H1 (cell line): Measurements from ENCODE around the gene HOXB7. TPM values are rescaled to one million over a fixed set of nuclear protein-coding genes. Genes with fewer than 3 reads are reported as not detected.

ENCODE experiments used
- BCL11A ChIP-seq, 2 experiments: IDR thresholded peaks; one replicate each; pipeline ENCODE4 v1.6.1; 2011; ENCODE audit warnings: low read depth in 2 of 2, low read length in 2 of 2, mild to moderate bottlenecking in 2 of 2
- BRCA1 ChIP-seq: IDR thresholded peaks from 2 replicates; pipeline ENCODE4 v1.6.1; 2012; ENCODE audit warnings: low read depth, low read length, improper control_type of control experiment
- CBX5 ChIP-seq: fragments of 300-800, 300-1000 bp; sonication (generic); IDR thresholded peaks from 2 replicates; pipeline ENCODE4 v1.7.1; 2016; ENCODE audit warnings: antibody characterized with exemption, low read length, low read depth
- CEBPB ChIP-seq: IDR thresholded peaks from 2 replicates; pipeline ENCODE4 v1.6.1; 2012; ENCODE audit warnings: low read depth, low read length
- POLR2A ChIP-seq, 2 experiments: IDR thresholded peaks; 1 replicate in 1 of 2; 2 replicates in 1 of 2; pipeline ENCODE4 v1.6.1; 2011; ENCODE audit warnings: low read depth in 2 of 2, low read length in 2 of 2, mild to moderate bottlenecking in 2 of 2; ENCODE audit errors: control extremely low read depth in 1 of 2
- POU5F1 ChIP-seq: IDR thresholded peaks from 2 replicates; pipeline ENCODE4 v1.6.1; 2011; ENCODE audit warnings: low read depth, mild to moderate bottlenecking, low read length, moderate library complexity
- SIN3A ChIP-seq, 2 experiments: IDR thresholded peaks in 1 of 2; conservative IDR thresholded peaks in 1 of 2; 2 replicates each; pipeline ENCODE4 v1.6.1; 2011 to 2012; ENCODE audit warnings: low read length in 2 of 2, improper control_type of control experiment in 1 of 2, low read depth in 1 of 2, mild to moderate bottlenecking in 1 of 2
- SP2 ChIP-seq: IDR thresholded peaks from 2 replicates; pipeline ENCODE4 v1.6.1; 2012; ENCODE audit warnings: mild to moderate bottlenecking, low read length, inconsistent platforms
- SP4 ChIP-seq: IDR thresholded peaks from 2 replicates; pipeline ENCODE4 v1.6.1; 2012; ENCODE audit warnings: low read length, inconsistent platforms
- polyA plus RNA-seq, 7 experiments: library from polyadenylated mRNA; depleted of rRNA in 3 of 7; stranded (reverse) in 5 of 7; unstranded in 2 of 7; fragments of >200 nt in 5 of 7; fragments of 200-250 nt in 2 of 7; gene quantifications; 1 replicate in 5 of 7; 2 replicates in 1 of 7; 4 replicates in 1 of 7; pipeline versions ENCODE4 v1.2.1 to v1.2.3, GENCODE V29; 2011 to 2013; ENCODE audit warnings: missing spikeins in 2 of 7, mixed read lengths in 2 of 7
- total RNA-seq: library from RNA; stranded (reverse); fragmentation: NEBNext Ultra II Directional; extraction: Animal tissue kit (Norgen Biotek cat#: 25700); gene quantifications from 2 replicates; pipeline ENCODE4 v1.2.1, GENCODE V29; 2021
- TF ChIP-seq, protein P1 (sequence below): fragments of 300-600 bp; sonication (generic); IDR thresholded peaks from 2 replicates; pipeline ENCODE4 v1.7.1; 2012; ENCODE audit warnings: low read length, moderate library complexity, mild to moderate bottlenecking, inconsistent platforms; ENCODE audit not compliant: insufficient replicate concordance

HOXB7 gene
- total and polyA plus RNA-seq, 2 of the 8 experiments (the other 6 are each of a cell fraction or from before 2014, with no cell fraction given), result not detected

DNA sequence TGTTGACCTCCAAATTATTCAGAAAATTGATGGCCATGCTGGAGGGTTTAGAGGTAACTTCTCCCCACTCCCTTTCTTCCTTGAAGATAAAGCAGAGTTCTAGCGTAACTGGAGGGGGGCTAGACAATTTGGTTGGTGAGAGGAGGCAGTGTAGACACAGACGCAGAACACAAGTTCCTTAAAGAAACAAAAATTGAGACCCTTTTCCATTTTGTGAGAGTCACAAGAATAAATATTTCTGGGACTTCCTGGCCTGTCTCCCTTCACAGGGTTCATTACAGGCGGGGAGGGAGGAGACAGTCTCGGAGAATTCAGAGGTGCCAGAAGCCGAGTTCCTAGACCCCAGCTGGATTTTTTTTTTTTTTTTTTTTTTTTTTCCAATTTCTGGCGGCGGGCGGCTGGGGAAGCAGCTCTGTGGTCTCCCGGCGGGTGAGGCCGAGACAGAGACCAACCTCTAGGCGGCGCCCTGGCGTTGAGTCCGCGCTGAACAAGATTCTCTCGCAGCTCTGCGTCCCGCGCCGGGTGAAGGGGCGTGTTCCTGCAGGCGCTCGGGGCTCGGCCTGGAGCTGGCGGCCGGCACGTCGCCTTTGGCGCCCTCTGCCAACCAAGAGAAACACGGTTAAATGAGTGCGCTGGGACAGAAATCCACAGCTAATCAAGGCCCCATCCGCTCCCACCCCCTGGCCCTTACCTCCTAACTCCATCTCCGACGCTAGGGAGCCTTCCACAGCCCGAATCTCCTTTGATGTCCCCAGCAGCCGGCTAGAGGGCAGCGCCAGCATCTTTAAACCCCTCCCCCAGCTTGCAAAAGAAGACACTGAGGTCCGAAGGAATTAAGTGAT is 25.6 kb upstream of the HOXB7 start (continued):
- TF ChIP-seq, protein P1, sequence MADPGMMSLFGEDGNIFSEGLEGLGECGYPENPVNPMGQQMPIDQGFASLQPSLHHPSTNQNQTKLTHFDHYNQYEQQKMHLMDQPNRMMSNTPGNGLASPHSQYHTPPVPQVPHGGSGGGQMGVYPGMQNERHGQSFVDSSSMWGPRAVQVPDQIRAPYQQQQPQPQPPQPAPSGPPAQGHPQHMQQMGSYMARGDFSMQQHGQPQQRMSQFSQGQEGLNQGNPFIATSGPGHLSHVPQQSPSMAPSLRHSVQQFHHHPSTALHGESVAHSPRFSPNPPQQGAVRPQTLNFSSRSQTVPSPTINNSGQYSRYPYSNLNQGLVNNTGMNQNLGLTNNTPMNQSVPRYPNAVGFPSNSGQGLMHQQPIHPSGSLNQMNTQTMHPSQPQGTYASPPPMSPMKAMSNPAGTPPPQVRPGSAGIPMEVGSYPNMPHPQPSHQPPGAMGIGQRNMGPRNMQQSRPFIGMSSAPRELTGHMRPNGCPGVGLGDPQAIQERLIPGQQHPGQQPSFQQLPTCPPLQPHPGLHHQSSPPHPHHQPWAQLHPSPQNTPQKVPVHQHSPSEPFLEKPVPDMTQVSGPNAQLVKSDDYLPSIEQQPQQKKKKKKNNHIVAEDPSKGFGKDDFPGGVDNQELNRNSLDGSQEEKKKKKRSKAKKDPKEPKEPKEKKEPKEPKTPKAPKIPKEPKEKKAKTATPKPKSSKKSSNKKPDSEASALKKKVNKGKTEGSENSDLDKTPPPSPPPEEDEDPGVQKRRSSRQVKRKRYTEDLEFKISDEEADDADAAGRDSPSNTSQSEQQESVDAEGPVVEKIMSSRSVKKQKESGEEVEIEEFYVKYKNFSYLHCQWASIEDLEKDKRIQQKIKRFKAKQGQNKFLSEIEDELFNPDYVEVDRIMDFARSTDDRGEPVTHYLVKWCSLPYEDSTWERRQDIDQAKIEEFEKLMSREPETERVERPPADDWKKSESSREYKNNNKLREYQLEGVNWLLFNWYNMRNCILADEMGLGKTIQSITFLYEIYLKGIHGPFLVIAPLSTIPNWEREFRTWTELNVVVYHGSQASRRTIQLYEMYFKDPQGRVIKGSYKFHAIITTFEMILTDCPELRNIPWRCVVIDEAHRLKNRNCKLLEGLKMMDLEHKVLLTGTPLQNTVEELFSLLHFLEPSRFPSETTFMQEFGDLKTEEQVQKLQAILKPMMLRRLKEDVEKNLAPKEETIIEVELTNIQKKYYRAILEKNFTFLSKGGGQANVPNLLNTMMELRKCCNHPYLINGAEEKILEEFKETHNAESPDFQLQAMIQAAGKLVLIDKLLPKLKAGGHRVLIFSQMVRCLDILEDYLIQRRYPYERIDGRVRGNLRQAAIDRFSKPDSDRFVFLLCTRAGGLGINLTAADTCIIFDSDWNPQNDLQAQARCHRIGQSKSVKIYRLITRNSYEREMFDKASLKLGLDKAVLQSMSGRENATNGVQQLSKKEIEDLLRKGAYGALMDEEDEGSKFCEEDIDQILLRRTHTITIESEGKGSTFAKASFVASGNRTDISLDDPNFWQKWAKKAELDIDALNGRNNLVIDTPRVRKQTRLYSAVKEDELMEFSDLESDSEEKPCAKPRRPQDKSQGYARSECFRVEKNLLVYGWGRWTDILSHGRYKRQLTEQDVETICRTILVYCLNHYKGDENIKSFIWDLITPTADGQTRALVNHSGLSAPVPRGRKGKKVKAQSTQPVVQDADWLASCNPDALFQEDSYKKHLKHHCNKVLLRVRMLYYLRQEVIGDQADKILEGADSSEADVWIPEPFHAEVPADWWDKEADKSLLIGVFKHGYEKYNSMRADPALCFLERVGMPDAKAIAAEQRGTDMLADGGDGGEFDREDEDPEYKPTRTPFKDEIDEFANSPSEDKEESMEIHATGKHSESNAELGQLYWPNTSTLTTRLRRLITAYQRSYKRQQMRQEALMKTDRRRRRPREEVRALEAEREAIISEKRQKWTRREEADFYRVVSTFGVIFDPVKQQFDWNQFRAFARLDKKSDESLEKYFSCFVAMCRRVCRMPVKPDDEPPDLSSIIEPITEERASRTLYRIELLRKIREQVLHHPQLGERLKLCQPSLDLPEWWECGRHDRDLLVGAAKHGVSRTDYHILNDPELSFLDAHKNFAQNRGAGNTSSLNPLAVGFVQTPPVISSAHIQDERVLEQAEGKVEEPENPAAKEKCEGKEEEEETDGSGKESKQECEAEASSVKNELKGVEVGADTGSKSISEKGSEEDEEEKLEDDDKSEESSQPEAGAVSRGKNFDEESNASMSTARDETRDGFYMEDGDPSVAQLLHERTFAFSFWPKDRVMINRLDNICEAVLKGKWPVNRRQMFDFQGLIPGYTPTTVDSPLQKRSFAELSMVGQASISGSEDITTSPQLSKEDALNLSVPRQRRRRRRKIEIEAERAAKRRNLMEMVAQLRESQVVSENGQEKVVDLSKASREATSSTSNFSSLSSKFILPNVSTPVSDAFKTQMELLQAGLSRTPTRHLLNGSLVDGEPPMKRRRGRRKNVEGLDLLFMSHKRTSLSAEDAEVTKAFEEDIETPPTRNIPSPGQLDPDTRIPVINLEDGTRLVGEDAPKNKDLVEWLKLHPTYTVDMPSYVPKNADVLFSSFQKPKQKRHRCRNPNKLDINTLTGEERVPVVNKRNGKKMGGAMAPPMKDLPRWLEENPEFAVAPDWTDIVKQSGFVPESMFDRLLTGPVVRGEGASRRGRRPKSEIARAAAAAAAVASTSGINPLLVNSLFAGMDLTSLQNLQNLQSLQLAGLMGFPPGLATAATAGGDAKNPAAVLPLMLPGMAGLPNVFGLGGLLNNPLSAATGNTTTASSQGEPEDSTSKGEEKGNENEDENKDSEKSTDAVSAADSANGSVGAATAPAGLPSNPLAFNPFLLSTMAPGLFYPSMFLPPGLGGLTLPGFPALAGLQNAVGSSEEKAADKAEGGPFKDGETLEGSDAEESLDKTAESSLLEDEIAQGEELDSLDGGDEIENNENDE, result no peak
- TF ChIP-seq SIN3A (conservative IDR thresholded peaks at IDR 0.05 in 1 of 2, IDR thresholded peaks at IDR 0.05 in 1 of 2; ENCODE audit: low read depth in 1 of 2, low read length in 2 of 2) (no peak), POLR2A (IDR thresholded peaks at IDR 0.05; ENCODE audit: control extremely low read depth in 1 of 2, low read depth in 2 of 2, low read length in 2 of 2) (no peak), SP4 (no peak), CBX5 (no peak), BRCA1 (no peak), POU5F1 (no peak), BCL11A (IDR thresholded peaks at IDR 0.05; ENCODE audit: low read depth in 2 of 2, low read length in 2 of 2) (no peak), SP2 (no peak), CEBPB (no peak)
